ENCODE measurements around the gene RFX4. TPM values are rescaled to one million over a fixed set of nuclear protein-coding genes. Genes with fewer than 3 reads are reported as not detected.
A peak's percentile ranks its signal among the peaks of the same experiment; 100 is the strongest.

RFX4 gene
- total RNA-seq, 2 experiments from 2014 or later, result not detected

- intact Hi-C loops (cut with micrococcal nuclease), result loop anchor here (5.0 kb wide), 2 partner anchors 443 to 498 kb away; partner anchors contain the start of genes CKAP4 and TCP11L2
- no peak for DNase-seq
- Mint-ChIP-seq H3K27ac (no peak overlapping the region), H3K9me3 (no peaks in the 10 kb centered on the region), H3K4me3 (no peak overlapping the region), H3K36me3 (ENCODE audit: low read depth) (no peaks in the 10 kb centered on the region), H3K4me1 (ENCODE audit: low read depth) (peaks cover 24% of the 10 kb centered on the region), H3K27me3 (ENCODE audit: low read depth) (no peaks in the 10 kb centered on the region)
- CTCF ChIA-PET, result no interaction called here
Observed at GRCh38 chr12:106745181-106745745, 162.5 kb downstream of the RFX4 start.

GRCh38 chr12:106747973-106748436 lies 165.2 kb downstream of the RFX4 start:
- CTCF ChIA-PET, result interaction anchor here (0.6 to 1.0 kb wide), 2 partner anchors 18 to 94 kb away, joined by 3 read pairs; no protein-coding TSS in a partner anchor
- H3K9me3 Mint-ChIP-seq, result peaks cover 7% of the 10 kb centered on the region
- peak overlapping the region; percentile 12 for H3K4me3 Mint-ChIP-seq
- H3K36me3 Mint-ChIP-seq (ENCODE audit: low read depth), result peaks cover 5% of the 10 kb centered on the region
- H3K27me3 Mint-ChIP-seq (ENCODE audit: low read depth), result no peaks in the 10 kb centered on the region
- intact Hi-C loops (cut with micrococcal nuclease), result loop anchor here (1.0 to 5.0 kb wide), 5 partner anchors 26 to 501 kb away; partner anchors contain the start of genes CKAP4, CRY1, RIC8B and TCP11L2
- H3K4me1 Mint-ChIP-seq (ENCODE audit: low read depth), result peaks cover 32% of the 10 kb centered on the region
- peak overlapping the region; percentile 90 for H3K27ac Mint-ChIP-seq
- DNase-seq, result peak; percentile 63

DNA sequence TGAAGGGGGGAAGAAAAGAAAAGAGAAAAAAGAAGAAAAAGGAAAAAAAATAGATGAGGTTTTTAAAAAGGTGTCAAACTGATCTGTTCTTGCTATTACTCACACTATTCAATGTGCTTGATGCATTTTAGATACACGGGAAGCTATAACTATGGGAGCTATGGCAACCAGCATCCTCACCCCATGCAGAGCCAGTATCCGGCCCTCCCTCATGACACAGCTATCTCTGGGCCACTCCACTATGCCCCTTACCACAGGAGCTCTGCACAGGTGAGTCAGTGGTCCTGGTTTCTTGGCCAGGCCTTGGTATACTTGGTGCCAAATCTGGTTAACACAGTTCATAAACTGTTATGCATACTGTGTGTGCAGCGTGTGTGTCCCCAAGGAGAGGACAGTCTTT lies 167.7 kb downstream of the RFX4 start:
- Mint-ChIP-seq H3K27ac (no peak overlapping the region), H3K4me1 (ENCODE audit: low read depth) (peaks cover 47% of the 10 kb centered on the region), H3K36me3 (ENCODE audit: low read depth) (peaks cover 5% of the 10 kb centered on the region), H3K27me3 (ENCODE audit: low read depth) (no peaks in the 10 kb centered on the region), H3K4me3 (no peak overlapping the region), H3K9me3 (peaks cover 7% of the 10 kb centered on the region)
- intact Hi-C loops (cut with micrococcal nuclease), result loop anchor here (5.0 kb wide), 2 partner anchors 393 to 572 kb away; partner anchors contain the start of gene POLR3B
- peak; percentile 42 for DNase-seq
- CTCF ChIA-PET, result no interaction called here

GRCh38 chr12:106753526-106753925 lies 170.7 kb downstream of the RFX4 start:
- Mint-ChIP-seq H3K36me3 (ENCODE audit: low read depth) (peaks cover 5% of the 10 kb centered on the region), H3K27me3 (ENCODE audit: low read depth) (no peaks in the 10 kb centered on the region), H3K4me3 (peak overlapping the region; percentile 46), H3K9me3 (peaks cover 7% of the 10 kb centered on the region), H3K27ac (peak overlapping the region; percentile 68), H3K4me1 (ENCODE audit: low read depth) (peaks cover 30% of the 10 kb centered on the region)
- peak; percentile 90 for DNase-seq
- CTCF ChIA-PET, result no interaction called here
- intact Hi-C loops (cut with micrococcal nuclease), result loop anchor here (1.0 to 5.0 kb wide), 5 partner anchors 13 to 569 kb away; partner anchors contain the start of genes POLR3B, RIC8B and TMEM263

DNA sequence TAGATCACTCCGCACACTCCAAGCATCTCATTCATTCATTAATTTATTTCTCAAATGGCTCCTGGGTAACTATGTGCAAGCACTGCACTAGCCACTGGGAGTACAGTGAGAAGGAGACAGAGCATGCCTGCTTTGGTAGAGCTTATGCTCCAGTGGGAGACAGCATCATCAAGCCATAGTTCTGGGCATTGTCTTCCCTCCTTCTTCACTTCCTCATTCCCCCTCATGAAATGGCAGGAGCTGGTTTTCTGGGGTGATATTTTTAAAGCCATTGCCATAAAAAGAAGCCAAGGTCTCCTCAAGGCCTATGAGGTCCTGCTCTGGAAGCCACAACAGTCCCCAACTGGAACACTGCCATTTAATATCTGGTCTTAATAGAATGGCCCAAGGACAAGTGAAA lies 171.5 kb downstream of the RFX4 start:
- Mint-ChIP-seq H3K9me3 (peaks cover 7% of the 10 kb centered on the region), H3K27me3 (ENCODE audit: low read depth) (no peaks in the 10 kb centered on the region), H3K36me3 (ENCODE audit: low read depth) (peaks cover 5% of the 10 kb centered on the region), H3K4me1 (ENCODE audit: low read depth) (peaks cover 29% of the 10 kb centered on the region), H3K27ac (peak overlapping the region; percentile 68), H3K4me3 (no peak overlapping the region)
- no peak for DNase-seq
- intact Hi-C loops (cut with micrococcal nuclease), result loop anchor here (5.0 kb wide), 2 partner anchors 397 to 568 kb away; partner anchors contain the start of gene POLR3B
- CTCF ChIA-PET, result no interaction called here

- H3K4me3 Mint-ChIP-seq, result no peak overlapping the region
- intact Hi-C loops (cut with micrococcal nuclease), result no loop called here
- DNase-seq, result no peak
- H3K4me1 Mint-ChIP-seq (ENCODE audit: low read depth), result peaks cover 35% of the 10 kb centered on the region
- H3K9me3 Mint-ChIP-seq, result peaks cover under 1% of the 10 kb centered on the region
- CTCF ChIA-PET, result no interaction called here
- H3K27ac Mint-ChIP-seq, result peak overlapping the region; percentile 26
- no peaks in the 10 kb centered on the region for H3K27me3 Mint-ChIP-seq (ENCODE audit: low read depth)
- H3K36me3 Mint-ChIP-seq (ENCODE audit: low read depth), result no peaks in the 10 kb centered on the region
Observed at GRCh38 chr12:106757623-106758348, 175.0 kb downstream of the RFX4 start.

- CTCF ChIA-PET, result interaction anchor here (0.8 kb wide), 1 partner anchor 84 kb away, joined by 3 read pairs; no protein-coding TSS in a partner anchor
- intact Hi-C loops (cut with micrococcal nuclease), result no loop called here
- H3K27ac Mint-ChIP-seq, result no peak overlapping the region
- no peaks in the 10 kb centered on the region for H3K36me3 Mint-ChIP-seq (ENCODE audit: low read depth)
- H3K4me3 Mint-ChIP-seq, result no peak overlapping the region
- DNase-seq, result no peak
- H3K27me3 Mint-ChIP-seq (ENCODE audit: low read depth), result no peaks in the 10 kb centered on the region
- peaks cover 28% of the 10 kb centered on the region for H3K4me1 Mint-ChIP-seq (ENCODE audit: low read depth)
- H3K9me3 Mint-ChIP-seq, result no peaks in the 10 kb centered on the region
Observed at GRCh38 chr12:106758349-106759110, 175.7 kb downstream of the RFX4 start.

DNA sequence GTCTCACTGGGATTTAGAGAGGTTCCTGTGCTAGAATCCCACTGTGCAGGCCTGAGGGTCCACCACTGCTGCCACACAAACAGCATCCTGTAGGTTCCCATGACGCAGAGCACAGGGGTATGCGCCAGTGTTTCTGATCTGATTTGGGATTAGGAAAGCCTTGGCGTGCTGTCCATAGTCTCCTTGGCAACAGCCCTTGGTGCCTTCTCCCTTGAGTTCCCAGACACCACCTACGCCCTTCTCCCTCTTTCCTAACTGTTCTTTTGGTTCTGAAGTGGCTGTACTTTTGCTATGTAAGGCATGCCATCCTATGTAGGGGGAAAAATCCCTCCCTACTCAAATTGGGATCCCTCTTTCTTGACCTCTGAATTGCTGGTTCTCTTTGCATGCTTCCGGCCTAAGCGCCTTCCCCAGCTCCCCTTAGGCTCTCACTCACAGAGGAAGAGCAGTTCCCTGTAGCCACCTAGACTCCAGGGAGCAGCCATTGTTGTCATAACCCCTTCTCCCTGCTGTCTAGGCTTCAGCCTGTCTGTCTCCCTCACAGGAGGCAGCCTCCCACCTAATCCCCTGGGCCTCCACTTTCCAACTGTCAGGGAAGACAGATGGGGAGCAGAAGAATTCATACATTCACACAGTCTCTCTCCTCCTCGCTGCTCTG lies 176.9 kb downstream of the RFX4 start:
- DNase-seq, result no peak
- Mint-ChIP-seq H3K9me3 (no peaks in the 10 kb centered on the region), H3K4me3 (peak overlapping the region; percentile 76), H3K27ac (peak overlapping the region; percentile 94), H3K4me1 (ENCODE audit: low read depth) (peaks cover 18% of the 10 kb centered on the region), H3K36me3 (ENCODE audit: low read depth) (no peaks in the 10 kb centered on the region), H3K27me3 (ENCODE audit: low read depth) (no peaks in the 10 kb centered on the region)
- CTCF ChIA-PET, result interaction anchor here (0.6 to 0.8 kb wide), 2 partner anchors 82 to 196 kb away, joined by 3 read pairs; partner anchors contain the start of gene TMEM263
- intact Hi-C loops (cut with micrococcal nuclease), result loop anchor here (1.0 kb wide), 1 partner anchor 15 kb away; the partner anchor contains the start of gene RIC8B

DNA sequence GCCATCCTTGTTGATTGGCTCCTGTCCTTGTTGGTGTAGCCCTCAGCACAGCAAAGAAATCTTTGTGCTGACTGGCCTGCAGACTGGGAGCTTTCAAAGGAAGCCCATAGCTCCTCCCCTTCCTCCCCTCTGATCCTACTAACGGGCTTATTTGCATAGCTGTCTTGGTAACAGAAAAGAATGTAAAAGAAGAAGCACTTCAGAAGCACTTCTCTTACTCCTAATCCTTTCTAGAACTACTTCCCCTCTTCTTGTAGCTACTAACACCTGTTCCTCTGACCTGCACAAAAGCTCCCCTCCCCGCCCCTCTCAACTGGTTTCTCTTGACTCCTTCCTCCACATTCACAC lies 177.4 kb downstream of the RFX4 start:
- H3K27ac Mint-ChIP-seq, result peak overlapping the region; percentile 94
- peak; percentile 63 for DNase-seq
- peaks cover 18% of the 10 kb centered on the region for H3K4me1 Mint-ChIP-seq (ENCODE audit: low read depth)
- peak overlapping the region; percentile 76 for H3K4me3 Mint-ChIP-seq
- CTCF ChIA-PET, result interaction anchor here (0.6 kb wide), 1 partner anchor 196 kb away, joined by 3 read pairs; the partner anchor contains the start of gene TMEM263
- intact Hi-C loops (cut with micrococcal nuclease), result loop anchor here (1.0 kb wide), 1 partner anchor 14 kb away; the partner anchor contains the start of gene RIC8B
- no peaks in the 10 kb centered on the region for H3K27me3 Mint-ChIP-seq (ENCODE audit: low read depth)
- no peaks in the 10 kb centered on the region for H3K9me3 Mint-ChIP-seq
- H3K36me3 Mint-ChIP-seq (ENCODE audit: low read depth), result no peaks in the 10 kb centered on the region

DNA sequence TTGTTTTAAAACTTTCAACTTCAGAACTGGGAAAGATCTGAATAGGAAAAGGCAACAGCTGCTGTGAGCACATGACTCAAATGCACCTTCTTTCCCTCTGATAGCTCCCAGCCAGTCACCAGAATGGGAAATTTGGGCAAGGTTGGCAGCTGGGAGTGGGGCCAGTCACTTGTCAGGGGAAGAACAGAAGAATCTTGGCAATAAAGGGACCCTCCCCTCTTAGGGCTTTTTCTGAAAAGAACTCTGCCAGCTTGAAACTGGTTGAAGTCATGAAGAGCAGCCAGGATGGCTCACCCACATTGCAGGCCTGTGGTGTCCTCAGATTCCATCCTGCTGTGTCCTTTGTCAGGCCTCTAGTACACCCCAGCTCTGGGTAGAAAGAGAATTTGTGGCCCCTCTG lies 181.4 kb downstream of the RFX4 start:
- CTCF ChIA-PET, result no interaction called here
- no peak overlapping the region for H3K4me3 Mint-ChIP-seq
- no peak for DNase-seq
- intact Hi-C loops (cut with micrococcal nuclease), result no loop called here
- H3K36me3 Mint-ChIP-seq (ENCODE audit: low read depth), result no peaks in the 10 kb centered on the region
- no peak overlapping the region for H3K27ac Mint-ChIP-seq
- no peaks in the 10 kb centered on the region for H3K27me3 Mint-ChIP-seq (ENCODE audit: low read depth)
- H3K4me1 Mint-ChIP-seq (ENCODE audit: low read depth), result peaks cover 43% of the 10 kb centered on the region
- no peaks in the 10 kb centered on the region for H3K9me3 Mint-ChIP-seq

DNA sequence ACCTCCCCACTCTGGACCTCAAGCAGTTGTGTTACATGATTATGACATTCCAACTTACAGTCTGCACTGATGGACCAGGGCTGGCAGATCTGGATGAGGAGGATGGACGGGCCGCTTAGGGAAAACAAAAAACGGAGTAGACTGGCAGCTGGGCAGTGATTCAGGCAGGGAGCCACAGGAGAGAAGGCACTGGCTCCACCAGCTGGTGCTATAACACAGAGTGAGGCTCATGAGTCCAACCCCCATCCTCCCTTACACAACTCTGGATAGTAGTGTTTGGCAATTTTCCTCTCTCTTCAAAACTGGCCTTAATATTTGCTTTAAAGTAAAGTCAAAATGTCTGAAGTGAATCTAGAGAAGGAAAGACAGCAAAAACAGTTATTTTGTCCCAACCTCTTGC lies 181.9 kb downstream of the RFX4 start:
- no peaks in the 10 kb centered on the region for H3K36me3 Mint-ChIP-seq (ENCODE audit: low read depth)
- H3K4me1 Mint-ChIP-seq (ENCODE audit: low read depth), result peaks cover 40% of the 10 kb centered on the region
- H3K9me3 Mint-ChIP-seq, result no peaks in the 10 kb centered on the region
- H3K27me3 Mint-ChIP-seq (ENCODE audit: low read depth), result no peaks in the 10 kb centered on the region
- CTCF ChIA-PET, result no interaction called here
- H3K4me3 Mint-ChIP-seq, result no peak overlapping the region
- no peak for DNase-seq
- no peak overlapping the region for H3K27ac Mint-ChIP-seq
- intact Hi-C loops (cut with micrococcal nuclease), result no loop called here

Measured in activated naive CD4-positive, alpha-beta T cell treated with anti-CD3 and anti-CD28 coated beads for 36 hours (primary cell).